GM19468 (cell line): Measurements from ENCODE around the gene KRT14.
"Not testable (repeated sequence)": the region's sequence is repeated elsewhere in the genome, so short reads cannot be mapped to it uniquely, and the experiment has no call there.

ENCODE experiments used
- ATAC-seq: cut with Tn5 transposase; IDR thresholded peaks from one replicate; pipeline ENCODE4 v1.9.1; 2021; ENCODE audit warnings: mild to moderate bottlenecking, moderate library complexity, moderate number of reproducible peaks; ENCODE audit not compliant: unreplicated experiment; ENCODE audit errors: extremely low read depth

The KRT14 gene

DNA sequence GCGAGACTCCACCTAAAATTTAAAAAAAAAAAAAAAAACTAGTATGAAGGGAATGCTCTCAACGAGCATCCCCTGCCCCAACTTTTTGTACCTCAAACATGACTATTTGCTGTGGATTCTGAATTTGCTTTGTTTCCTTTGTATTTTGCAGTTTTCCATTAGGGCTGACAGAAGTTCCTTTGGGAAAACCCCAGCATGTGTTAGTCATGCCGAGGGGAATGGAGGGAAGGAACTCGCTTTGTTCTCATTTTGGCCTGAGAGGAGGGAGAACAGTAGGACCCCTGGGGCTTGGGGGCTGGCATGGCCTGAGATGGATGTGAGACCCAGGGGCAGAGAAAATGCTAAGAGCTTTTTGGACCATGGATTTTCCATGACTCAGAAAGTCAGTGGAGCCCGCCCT, 35.3 kb downstream of the KRT14 start:
- ATAC-seq: no peak

DNA sequence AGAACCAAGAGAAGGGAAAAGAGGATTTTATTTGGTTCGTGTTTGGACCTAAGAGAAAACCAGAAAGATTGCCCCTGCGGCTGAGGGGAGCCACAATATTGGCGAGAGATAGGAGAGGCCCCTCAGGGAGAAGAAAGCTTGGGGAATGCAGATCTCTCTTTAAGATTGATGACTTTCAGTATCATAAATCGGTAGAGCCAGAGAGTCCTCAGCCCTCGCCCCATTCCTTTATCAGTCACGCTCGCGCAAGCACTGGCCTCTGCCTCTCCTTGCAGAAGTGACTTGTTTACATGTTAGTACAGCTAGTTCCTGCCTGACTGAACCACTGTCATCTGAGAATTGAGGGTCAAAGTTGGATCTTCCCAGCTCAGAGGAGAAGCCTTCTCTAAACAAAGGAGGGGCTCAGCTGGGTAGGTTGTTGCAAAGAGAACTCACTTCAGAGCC, 37.1 kb downstream of the KRT14 start:
- ATAC-seq: no peak

DNA sequence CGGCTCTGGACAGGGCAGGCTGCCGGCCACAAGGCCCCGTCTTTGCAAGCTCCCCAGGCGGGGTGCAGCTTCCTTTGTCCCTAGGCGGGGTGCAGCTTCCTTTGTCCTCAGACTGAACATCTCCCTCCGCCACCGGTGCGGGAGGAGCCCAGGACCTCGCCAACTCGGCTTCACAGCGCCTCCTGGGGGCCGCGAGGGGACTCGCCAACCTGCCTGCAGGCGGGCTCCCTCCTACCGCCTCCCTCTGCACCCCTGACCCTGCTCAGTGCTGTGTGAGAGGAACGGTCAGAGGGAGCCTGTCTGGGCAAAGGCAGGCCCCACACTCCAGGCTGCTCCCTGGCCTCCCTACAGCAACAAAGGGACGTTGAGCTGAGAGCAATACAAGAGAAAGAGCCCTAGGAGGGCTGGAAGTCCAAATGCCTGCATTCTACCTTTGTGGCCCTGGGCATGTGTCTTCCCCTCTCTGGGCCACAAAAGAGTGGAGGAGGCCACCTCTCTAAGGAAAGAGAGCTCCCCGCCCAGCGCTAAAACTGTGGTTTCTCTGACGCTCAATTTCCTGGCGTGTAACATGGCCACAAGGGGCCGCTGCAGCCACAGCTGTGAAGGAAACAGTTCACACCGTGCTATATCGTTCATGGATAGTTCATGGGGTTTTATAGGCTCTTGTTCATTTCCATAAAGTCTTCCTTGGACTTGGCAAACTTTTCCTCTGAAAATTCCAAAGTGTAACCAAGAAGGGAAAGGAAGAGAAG, 37.7 kb downstream of the KRT14 start:
- no peak for ATAC-seq

DNA sequence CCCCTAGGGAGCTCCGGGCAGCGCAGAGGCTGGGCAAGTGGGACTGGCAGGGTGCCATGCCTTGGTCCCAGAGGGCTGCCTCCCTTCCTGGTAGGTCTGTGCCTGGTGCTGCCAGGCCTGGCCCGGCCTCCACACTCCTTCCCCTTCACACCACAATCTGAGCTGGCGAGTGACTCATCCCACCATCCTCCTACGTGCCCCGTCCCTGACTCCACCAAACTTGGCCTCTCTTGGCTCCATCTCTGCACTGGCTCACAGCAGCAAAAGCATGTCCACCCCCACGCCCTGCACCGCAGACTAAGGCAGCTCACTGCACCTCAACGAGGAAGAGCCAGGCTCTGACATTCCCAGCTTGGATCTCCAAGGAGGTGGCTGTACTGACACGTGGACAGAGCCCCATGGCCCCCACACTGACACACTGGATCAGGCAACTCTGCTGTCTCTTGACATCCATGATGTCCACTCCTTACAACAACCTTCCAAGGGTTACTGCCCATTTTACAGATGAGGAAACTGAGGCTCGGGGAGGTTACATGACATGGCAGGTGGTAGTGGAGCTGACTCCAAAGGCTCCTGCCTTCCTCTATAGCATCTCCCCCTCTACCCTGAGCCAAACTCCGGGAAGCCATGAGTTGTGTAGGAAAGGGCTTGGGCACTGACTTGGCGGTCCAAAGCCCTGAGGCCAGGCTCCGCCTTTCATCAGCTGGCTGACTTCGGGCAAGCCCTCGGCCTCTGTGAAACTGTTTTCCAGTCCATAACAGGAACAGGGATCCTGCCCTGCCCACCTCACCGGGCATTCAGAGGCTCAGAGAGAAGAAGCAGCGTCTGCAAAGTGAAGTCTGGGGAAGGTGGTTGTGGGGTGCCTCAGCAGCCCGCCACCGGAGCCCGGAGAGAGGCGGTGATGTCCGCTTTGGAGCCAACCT, 38.5 kb downstream of the KRT14 start:
- ATAC-seq: no peak

DNA sequence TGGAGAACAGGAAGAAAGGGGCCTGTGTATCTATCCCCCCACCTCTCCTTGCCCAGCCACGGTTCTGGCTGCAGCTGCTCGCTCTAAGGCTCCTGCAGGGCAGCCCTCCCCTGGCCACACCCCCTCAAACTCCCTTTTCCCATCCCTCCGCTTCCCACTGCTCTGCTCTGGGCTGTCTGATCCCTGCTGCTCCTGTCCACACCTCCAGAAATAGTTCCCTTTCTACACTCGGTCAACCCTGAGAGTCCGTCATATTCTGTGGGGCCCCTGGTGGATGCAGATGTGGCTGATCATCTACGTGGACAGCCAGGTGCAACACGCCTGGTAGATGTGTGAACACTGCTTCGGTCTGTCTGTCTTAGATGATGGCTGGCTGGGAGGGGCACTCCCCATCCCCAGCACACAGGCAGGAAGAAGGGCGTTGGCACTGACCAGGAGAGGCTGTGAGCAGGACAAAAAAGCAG, 39.3 kb downstream of the KRT14 start:
- no peak for ATAC-seq

DNA sequence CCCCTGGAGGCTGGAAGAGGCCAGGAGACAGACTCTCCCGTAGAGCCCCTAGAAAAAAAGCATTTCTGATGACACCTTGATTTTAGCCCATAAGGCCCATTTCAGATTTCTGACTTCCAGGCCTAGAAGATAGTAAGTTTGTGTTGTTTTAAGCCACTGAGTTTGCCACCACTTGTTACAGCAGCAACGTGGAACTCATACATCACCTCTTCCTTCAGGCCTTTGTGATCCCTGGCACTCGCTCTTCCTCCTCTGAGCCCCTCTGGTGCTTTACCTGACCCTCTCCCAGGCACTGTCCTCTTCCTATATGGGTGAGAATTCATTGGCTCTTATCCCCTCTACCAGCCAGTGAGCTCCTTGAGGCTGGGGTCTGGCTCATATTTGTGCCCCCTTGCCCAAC, 39.9 kb downstream of the KRT14 start:
- no peak for ATAC-seq

DNA sequence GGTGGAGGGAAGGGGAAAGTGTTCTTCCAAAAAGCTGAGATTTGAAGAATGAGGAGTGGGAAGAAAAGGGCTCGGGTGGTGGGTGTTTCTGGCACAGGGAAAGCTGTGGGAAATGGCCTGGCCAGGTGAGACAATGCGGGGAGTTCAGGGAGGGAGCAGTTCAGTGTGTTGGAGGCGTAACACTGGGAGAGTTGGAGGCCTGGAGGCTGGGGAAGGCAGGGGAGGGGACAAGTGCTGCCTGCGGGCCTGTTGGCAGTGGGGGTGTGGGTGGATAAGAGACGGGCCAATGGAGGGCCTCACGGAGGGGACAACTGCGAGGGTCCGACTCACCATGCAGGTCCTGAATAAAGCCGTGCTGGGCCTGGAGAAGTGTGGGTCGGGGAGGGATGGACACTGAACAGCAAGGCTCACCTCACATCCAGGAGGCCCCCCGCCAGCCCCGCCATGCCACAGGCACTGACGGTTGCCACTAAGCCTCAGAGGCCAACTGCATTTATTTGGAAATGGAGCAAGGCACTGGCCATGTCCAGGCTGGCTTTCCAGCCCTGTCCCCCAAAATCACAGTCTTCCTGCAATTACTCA, 40.8 kb downstream of the KRT14 start:
- no peak for ATAC-seq

DNA sequence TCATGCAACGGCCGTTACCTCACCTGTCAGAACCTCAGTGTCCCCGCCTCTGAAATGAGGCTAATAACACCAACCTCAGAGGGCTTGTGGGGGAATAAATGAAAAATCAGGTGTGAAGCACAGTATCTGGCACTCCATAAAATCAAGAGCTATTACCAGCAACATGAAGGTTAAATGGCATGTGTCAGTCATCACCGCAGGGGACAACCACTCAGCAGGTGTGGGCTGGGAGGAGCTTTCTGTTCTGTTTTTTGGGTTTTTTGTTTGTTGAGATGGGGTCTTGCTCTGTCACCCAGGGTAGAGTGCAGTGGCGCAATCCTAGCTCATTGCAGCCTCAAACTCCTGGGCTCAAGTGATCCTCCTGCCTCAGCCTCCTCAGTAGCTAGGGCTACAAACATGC, 41.8 kb downstream of the KRT14 start:
- ATAC-seq: no peak

DNA sequence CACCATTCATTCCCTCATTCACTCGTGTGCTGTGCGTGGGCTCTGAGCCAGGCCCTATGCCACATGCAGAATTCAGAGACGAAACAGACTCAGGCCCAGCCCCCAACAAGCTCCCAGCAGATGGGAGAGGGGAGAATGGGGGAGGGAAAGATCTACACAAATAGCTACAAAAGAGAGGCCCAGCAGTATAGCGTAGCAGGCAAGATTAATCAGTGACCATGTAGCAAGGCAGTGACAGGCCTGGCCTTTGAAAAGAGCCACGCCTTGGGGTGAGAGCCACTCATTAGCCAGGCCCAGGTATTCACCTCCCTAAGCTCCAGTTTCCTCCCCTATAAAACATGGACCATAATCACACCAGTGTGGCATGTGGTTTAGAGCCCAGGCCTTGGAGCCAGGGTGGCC, 42.2 kb downstream of the KRT14 start:
- no peak for ATAC-seq

DNA sequence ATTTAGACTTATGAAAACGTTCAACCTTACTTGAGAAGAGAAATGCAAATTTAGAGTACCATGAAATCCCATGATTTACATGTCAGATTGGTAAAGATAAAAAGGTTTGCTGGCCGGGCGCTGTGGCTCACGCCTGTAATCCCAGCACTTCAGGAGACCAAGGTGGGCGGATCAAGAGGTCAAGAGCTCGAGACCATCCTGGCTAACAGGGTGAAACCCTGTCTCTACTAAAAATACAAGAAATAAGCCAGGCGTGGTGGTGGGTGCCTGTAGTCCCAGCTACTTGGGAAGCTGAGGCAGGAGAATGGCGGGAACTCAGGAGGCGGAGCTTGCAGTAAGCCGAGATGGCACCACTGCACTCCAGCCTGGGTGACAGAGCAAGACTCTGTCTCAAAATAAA, 43.9 kb downstream of the KRT14 start:
- ATAC-seq: not testable (repeated sequence)

DNA sequence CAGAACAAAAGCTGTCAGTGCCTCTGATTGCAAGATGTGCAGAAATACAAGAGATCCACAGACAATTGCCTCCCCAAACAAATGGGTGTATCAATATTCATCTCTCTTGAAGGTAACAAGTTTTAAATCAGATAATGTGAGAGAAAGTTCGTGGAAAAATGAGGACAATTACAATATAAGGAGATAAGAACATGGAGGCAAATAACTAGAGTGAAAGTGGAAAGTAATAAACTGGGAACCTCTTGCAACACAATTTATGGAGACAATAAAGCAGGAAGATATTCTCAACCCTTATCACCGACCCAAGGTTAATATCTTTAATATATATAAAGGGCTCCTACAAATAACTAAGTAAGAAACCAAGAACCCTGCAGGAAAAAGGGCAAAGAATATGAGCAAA, 44.3 kb downstream of the KRT14 start:
- no peak for ATAC-seq

DNA sequence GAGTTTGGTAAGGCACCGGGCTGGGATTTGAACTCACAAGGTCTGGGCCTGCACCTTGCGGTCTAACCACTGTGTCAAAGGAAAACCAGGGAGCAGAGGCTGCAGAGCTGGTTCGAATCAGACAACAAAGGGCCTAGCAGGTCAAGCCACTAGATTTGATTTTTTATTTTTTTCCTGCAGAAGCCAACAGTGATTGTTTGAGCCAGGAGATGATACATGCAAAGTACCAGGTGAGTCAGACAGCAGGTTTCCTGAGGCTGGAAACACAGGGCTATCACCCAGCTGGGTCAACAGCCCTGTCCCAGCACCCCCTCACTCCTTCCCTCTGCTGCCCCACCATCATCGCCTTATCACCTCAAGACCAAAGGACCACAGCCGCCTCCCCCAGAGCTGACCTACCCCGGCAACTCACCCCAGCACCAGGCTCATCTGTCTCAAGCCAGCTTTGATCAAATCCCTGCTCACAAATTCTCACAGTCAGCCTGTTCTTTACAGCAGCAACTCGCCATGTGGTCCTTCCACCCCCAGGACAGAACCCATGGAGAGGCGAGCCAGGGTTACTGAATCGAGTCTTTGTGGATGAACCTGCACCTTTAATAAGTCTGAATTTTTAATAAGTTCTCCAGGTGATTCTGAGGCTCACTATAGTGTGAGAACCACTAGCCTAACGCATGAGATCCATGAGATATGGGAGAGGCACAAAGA, 45.6 kb downstream of the KRT14 start:
- ATAC-seq: no peak

DNA sequence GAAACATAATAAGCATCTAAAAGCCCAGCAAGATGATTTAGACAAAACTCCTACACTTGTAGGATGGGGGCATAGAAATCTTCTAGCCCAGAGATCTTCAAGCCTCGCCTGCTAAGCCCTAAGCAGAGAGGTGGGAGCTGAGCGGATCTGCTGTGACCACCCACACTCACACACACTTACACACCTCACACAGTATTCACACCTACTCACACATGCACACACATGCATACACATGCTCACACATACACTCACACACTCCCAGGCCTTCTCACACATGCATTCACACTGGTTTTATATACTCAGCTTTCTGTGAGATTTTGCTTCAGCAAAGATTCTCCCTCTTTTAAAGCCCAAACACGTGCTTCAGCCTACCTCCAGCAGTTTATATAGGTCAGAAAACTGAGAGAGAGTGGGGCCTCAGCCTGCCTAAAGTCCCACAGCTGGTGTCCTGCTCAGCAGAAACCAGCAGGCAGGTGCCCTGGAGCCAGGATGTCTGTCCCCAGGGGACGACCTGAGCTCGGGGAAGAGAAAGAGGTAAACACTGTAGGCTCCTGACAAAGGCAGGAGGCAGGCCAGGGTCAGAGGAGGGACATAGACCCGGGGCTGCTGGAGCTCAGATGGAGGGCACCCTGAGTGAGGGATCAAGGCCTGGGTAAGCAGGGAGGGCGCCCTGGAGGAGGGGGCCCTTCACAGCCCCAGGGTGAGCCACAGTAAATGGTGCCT, 46.6 kb downstream of the KRT14 start:
- ATAC-seq: no peak

DNA sequence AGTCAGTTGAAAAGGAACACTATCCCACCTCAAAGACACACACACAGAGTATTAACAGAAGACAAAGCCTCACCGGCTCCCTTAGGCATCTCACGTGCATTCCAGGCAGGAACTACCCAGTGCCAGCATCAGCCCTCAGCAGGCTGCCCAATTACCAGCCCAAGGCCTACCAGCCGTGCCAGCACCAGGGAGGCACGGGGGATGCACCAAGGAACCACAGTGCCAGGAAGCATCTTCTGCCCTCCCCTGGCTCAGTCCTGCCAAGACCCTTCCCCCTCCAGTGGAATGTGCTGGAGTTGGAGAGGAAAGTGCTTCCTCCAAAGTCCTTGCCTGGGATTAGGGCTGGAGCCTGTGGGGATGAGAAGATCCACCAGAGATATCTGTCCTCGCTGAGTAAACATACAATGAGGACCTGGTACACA, 47.6 kb downstream of the KRT14 start:
- ATAC-seq: no peak

DNA sequence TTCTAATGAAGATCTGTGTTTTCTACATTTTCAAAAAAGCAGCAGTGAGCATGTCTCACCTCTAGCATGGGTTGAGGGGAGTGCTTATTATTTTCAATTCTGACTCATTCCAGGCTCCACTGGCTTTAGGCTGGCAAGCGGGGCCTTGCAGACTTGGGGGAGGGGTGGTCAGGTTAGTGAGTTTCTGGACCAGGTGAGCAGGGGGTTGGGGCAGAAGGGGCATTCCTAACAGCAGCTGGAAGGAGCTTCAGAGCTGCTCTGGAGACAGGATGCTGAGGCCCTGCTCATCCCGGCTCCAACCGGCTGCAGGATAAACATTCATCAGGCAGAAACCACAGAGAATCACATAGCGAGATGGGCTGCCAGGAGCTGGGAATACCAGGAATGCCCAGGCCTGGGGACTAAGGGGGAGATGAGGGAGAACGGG, 48.1 kb downstream of the KRT14 start:
- no peak for ATAC-seq

DNA sequence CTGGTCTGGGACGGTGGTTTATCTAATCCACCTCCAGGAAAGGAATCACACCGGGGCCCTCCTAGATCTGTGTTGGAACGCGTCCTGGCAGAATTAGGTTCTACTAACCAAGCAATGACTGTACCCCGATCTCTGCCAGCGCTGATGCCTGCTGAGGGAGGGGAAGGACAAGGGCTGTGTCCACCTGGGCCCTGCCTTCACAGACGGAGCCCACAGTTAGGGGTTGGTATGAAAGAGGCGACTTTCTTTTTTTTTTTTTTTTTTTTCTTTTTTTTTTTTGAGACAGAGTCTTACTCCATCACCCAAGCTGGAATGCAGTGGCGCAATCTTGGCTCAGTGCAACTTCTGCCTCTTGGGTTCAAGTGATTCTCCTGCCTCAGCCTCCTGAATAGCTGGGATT, 48.7 kb downstream of the KRT14 start:
- ATAC-seq: no peak

DNA sequence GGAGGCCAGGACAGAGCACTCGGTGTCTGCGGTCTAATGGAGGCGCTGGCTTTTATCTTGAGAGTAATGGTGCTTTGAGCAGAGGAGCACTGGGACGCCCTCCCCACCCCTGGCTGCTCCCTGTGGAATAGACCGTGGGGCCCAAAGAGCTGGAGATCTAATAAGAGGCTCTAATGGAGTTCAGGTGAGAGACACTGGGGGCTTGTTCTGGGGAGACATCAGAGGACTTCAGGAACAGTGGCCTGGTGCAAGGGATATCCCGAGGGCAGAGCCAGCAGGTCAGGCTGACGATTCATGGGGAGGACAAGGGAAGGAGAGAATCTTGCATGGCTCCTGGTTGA, 49.1 kb downstream of the KRT14 start:
- ATAC-seq: no peak

DNA sequence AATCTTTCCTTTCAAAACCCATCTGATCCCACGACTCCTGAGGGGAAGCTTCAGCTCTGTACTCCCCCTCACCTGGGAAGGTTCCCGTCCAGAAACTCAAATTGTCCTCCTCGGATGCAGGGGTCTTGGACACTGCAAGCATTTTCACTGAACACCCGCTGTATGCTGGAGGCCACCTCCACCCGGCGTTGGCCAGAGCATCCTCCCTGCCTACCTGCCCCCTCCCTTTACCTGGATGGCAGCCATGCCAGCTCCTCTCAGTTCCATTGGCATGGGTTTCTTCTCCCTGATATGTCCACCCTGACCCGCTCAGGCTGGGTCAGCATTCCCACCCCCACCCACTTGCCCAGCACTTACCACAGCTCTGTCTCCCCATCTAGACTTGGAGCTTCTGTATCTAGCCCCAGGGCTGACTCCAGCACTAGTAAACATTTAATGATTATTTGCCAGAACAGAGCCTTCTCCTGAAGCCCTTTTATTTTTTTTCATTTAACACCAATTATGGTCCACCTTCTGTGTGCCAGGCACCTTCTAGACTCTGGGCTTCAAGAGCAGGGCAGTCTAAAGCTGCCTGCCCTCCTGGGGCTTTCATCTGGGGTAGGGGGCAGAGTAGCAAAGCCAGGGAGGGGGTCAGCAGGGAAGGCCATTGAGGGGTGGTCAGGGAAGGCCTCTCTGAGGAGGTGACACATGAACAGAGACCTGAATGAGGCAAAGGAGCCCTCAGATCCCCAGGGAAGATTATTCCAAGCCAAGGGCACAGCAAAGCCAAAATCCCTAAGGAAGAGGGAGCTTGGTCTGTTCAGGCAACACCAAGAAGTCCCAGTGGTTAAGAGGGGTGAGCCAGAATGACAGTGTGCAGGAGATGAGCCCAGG, 49.7 kb downstream of the KRT14 start:
- ATAC-seq: no peak
